ENCODE data around the gene GRM4.

The GRM4 gene

GRCh38 chr6:34132486-34133185 lies 13.3 kb downstream of the GRM4 start:
- no peaks in the 10 kb centered on the region for H3K9me3 ChIP-seq
- H3K27me3 ChIP-seq = peaks cover 83% of the 10 kb centered on the region
- H3K36me3 ChIP-seq = no peaks in the 10 kb centered on the region
- no peak overlapping the region for H3K27ac ChIP-seq
- no peaks in the 10 kb centered on the region for H3K4me1 ChIP-seq (ENCODE audit: control insufficient read depth in 1 of 2, insufficient read depth in 1 of 2, low read depth in 1 of 2, low read length in 1 of 2)
- TF ChIP-seq CTCF (IDR thresholded peaks at IDR 0.05) = no peak
- H3K4me3 ChIP-seq (ENCODE audit: low read depth in 1 of 2, low read length in 1 of 2) = no peak overlapping the region

GRCh38 chr6:34131326-34132290 lies 14.3 kb downstream of the GRM4 start:
- no peaks in the 10 kb centered on the region for H3K36me3 ChIP-seq
- no peak overlapping the region for H3K27ac ChIP-seq
- peaks cover 74% of the 10 kb centered on the region for H3K27me3 ChIP-seq
- no peak overlapping the region for H3K4me3 ChIP-seq (ENCODE audit: low read depth in 1 of 2, low read length in 1 of 2)
- TF ChIP-seq CTCF (IDR thresholded peaks at IDR 0.05) = no peak
- no peaks in the 10 kb centered on the region for H3K4me1 ChIP-seq (ENCODE audit: control insufficient read depth in 1 of 2, insufficient read depth in 1 of 2, low read depth in 1 of 2, low read length in 1 of 2)
- H3K9me3 ChIP-seq = no peaks in the 10 kb centered on the region

DNA sequence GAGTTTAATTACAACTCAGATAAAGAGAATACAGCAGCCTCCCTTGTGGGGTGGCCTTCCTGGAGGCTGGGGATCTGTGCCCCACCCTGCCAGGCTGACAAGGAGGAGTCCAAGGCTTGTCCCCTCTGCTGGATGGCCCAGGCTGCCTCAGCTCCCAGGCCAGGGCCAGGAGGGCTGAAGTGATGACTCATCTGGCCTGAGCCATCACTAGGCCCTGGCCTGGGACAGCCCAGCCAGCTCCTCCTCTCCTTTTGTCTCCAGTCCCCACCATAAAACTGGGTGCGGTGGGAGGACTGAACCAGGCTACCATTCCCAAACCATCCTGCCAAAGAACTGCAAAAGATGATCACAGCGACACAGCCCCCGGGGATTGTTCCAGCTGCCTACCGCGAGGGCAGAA lies 15.0 kb downstream of the GRM4 start:
- Histone ChIP-seq H3K4me3 (ENCODE audit: low read depth in 1 of 2, low read length in 1 of 2) (no peak overlapping the region), H3K27ac (no peak overlapping the region), H3K4me1 (ENCODE audit: control insufficient read depth in 1 of 2, insufficient read depth in 1 of 2, low read depth in 1 of 2, low read length in 1 of 2) (no peaks in the 10 kb centered on the region), H3K9me3 (no peaks in the 10 kb centered on the region), H3K27me3 (peaks cover 67% of the 10 kb centered on the region), H3K36me3 (no peaks in the 10 kb centered on the region)
- no peak for TF ChIP-seq CTCF (IDR thresholded peaks at IDR 0.05)

DNA sequence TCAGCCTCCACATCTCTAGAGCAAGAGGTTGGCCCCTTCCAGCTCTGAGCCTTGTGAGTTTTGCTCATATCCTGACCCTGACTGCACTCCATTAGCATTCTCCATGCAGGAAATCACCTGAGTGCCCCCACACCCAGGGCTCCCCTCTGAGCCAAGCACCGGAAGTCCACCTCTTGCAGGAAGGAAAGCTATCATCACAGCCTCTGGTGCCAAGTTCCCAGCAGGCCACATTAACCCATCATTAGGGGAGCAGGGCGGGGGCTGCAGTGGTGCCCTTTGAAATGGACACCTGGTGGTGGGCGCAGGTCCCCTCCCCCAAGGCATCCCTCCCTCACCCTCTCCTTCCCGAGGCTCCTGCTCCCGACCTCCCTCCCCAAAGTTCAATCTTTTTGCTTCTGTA lies 16.1 kb downstream of the GRM4 start:
- no peaks in the 10 kb centered on the region for H3K4me1 ChIP-seq (ENCODE audit: control insufficient read depth in 1 of 2, insufficient read depth in 1 of 2, low read depth in 1 of 2, low read length in 1 of 2)
- no peaks in the 10 kb centered on the region for H3K9me3 ChIP-seq
- H3K27ac ChIP-seq = no peak overlapping the region
- H3K27me3 ChIP-seq = peaks cover 57% of the 10 kb centered on the region
- H3K36me3 ChIP-seq = no peaks in the 10 kb centered on the region
- no peak overlapping the region for H3K4me3 ChIP-seq (ENCODE audit: low read depth in 1 of 2, low read length in 1 of 2)
- no peak for TF ChIP-seq CTCF (IDR thresholded peaks at IDR 0.05)

- H3K27me3 ChIP-seq = peaks cover 41% of the 10 kb centered on the region
- no peaks in the 10 kb centered on the region for H3K4me1 ChIP-seq (ENCODE audit: control insufficient read depth in 1 of 2, insufficient read depth in 1 of 2, low read depth in 1 of 2, low read length in 1 of 2)
- H3K36me3 ChIP-seq = no peaks in the 10 kb centered on the region
- H3K27ac ChIP-seq = no peak overlapping the region
- no peaks in the 10 kb centered on the region for H3K9me3 ChIP-seq
- TF ChIP-seq CTCF (IDR thresholded peaks at IDR 0.05) = no peak
- H3K4me3 ChIP-seq (ENCODE audit: low read depth in 1 of 2, low read length in 1 of 2) = no peak overlapping the region
Observed at GRCh38 chr6:34128045-34128444, 17.8 kb downstream of the GRM4 start.

Measured in neutrophil (primary cell).